ENCODE data around the gene CACNA1B. TPM values are rescaled to one million over a fixed set of nuclear protein-coding genes. Genes with fewer than 3 reads are reported as not detected.
"Not testable (repeated sequence)": the region's sequence is repeated elsewhere in the genome, so short reads cannot be mapped to it uniquely, and the experiment has no call there.

Gene CACNA1B
- total RNA-seq, 2 donors from 2014 or later, result 0.26 to 0.99 TPM

DNA sequence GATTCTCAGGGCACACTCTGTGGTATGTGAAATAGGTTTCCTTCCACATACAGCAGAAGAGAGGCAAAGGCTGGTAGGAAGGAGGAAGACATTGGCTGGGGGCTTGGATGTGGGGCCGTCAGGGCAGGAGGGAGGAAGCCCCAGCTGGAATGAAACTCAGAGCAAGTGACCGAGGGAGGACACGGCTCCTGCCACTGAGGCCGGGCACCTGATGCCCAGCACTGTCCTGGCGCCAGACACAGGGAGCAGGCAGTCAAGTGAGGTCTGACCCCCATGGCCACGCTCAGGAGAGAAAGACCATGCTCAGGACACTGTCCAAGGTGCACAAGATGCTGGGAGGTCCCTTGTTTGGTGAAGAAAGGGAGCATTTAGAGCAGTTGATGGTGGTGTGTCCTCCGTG lies 245.5 kb downstream of the CACNA1B start:
- Histone ChIP-seq H3K27ac (no peak overlapping the region), H3K4me3 (no peak overlapping the region), H3K4me1 (no peaks in the 10 kb centered on the region), H3K27me3 (no peaks in the 10 kb centered on the region), H3K36me3 (replicated peaks in 1 of 2; ENCODE audit: insufficient read depth in 1 of 2, low read depth in 2 of 2) (no peaks in the 10 kb centered on the region), H3K9me3 (no peaks in the 10 kb centered on the region)
- no peak for DNase-seq
- intact Hi-C loops (cut with DNase I), result no loop called here
- TF ChIP-seq, protein P1, sequence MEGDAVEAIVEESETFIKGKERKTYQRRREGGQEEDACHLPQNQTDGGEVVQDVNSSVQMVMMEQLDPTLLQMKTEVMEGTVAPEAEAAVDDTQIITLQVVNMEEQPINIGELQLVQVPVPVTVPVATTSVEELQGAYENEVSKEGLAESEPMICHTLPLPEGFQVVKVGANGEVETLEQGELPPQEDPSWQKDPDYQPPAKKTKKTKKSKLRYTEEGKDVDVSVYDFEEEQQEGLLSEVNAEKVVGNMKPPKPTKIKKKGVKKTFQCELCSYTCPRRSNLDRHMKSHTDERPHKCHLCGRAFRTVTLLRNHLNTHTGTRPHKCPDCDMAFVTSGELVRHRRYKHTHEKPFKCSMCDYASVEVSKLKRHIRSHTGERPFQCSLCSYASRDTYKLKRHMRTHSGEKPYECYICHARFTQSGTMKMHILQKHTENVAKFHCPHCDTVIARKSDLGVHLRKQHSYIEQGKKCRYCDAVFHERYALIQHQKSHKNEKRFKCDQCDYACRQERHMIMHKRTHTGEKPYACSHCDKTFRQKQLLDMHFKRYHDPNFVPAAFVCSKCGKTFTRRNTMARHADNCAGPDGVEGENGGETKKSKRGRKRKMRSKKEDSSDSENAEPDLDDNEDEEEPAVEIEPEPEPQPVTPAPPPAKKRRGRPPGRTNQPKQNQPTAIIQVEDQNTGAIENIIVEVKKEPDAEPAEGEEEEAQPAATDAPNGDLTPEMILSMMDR (IDR thresholded peaks at IDR 0.05), result no peak
- TF ChIP-seq POLR2A (IDR thresholded peaks at IDR 0.05), result no peak
- ATAC-seq, result no peak
- 67 to 73% methylated on average over 7 of the region's 7 CpGs for whole genome bisulfite sequencing, 2 donors

DNA sequence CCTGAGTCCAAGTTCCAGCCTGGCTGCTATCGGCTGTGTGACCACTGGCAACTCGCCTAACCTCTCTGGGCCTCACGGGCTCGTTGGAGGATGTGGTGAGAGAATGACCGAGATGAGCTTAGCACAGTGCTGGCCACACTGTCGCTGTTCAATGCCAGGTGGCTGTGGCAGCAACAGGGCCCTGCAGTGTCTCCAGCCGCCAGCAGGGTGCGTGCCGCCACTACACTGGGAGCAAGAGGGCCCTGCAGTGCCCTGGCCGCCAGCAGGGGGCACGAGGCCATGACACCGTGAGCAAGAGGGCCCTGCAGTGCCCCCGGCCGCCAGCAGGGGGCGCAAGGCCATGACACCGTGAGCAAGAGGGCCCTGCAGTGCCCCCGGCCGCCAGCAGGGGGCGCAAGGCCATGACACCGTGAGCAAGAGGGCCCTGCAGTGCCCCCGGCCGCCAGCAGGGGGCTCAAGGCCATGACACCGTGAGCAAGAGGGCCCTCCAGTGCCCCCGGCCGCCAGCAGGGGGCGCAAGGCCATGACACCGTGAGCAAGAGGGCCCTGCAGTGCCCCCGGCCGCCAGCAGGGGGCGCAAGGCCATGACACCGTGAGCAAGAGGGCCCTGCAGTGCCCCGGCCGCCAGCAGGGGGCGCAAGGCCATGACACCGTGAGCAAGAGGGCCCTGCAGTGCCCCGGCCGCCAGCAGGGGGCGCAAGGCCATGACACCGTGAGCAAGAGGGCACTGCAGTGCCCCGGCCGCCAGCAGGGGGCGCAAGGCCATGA lies 248.7 kb downstream of the CACNA1B start:
- H3K9me3 ChIP-seq; intact Hi-C loops (cut with DNase I); H3K4me3 ChIP-seq; ATAC-seq; H3K4me1 ChIP-seq; H3K27me3 ChIP-seq; H3K36me3 ChIP-seq (replicated peaks in 1 of 2; ENCODE audit: insufficient read depth in 1 of 2, low read depth in 2 of 2); DNase-seq; H3K27ac ChIP-seq: not testable (repeated sequence)
- 62 to 87% methylated on average over 5 to 12 of the region's 42 CpGs for WGBS, 2 donors

DNA sequence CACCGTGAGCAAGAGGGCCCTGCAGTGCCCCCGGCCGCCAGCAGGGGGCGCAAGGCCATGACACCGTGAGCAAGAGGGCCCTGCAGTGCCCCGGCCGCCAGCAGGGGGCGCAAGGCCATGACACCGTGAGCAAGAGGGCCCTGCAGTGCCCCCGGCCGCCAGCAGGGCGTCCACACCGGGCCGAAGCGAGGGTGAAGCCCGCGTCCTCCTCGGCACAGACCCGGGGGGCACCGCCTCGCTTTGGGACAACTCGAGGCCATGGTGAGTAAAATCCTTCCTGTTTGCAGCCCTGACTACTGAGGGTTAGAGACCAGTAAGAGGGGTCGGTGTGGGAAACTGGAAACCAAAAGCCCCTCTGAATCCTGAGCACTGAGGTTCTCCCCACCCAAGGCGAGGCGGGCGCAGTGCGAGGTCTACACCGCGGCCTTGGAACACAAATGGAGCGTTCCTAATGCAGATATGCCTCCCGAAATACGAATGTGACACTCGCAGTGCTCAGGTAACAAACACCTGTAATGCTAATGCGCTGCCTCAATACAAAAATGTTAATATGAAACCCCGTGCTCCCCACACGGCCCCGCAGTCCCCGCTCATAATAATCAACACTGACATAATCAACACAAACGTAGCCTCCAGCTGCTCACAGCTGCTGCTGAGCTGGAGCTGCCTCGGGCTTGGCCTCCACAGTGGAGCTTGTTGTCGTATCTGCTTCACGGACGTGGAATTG lies 249.4 kb downstream of the CACNA1B start:
- H3K4me3 ChIP-seq; H3K4me1 ChIP-seq; H3K27ac ChIP-seq; H3K36me3 ChIP-seq (replicated peaks in 1 of 2; ENCODE audit: insufficient read depth in 1 of 2, low read depth in 2 of 2); ATAC-seq; DNase-seq; H3K27me3 ChIP-seq; intact Hi-C loops (cut with DNase I); H3K9me3 ChIP-seq: not testable (repeated sequence)
- WGBS, 2 donors, result no CpG with 5 or more reads among the region's 43 CpGs

DNA sequence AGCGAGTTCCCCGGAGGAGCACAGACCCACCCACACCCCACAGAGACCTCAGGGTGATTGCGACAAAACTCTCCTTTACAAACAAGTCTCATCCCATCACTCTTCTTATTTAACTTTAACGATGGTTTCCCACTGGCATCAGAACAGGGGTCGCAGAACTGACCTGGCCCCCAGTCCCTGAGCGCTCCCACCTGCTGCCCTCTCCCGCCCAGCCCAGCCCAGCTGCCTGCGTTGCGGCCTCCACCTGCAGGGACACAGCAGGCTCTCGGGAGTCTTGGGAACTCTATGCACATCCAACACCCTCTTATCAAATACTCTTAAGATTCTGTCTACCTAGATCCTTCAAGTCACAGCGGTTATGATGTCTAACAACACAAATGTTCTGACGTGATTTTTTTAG lies 250.4 kb downstream of the CACNA1B start:
- WGBS, 2 donors, result 91 to 92% methylated on average over 8 of the region's 12 CpGs
- H3K4me3 ChIP-seq; DNase-seq; H3K4me1 ChIP-seq; H3K36me3 ChIP-seq (replicated peaks in 1 of 2; ENCODE audit: insufficient read depth in 1 of 2, low read depth in 2 of 2); intact Hi-C loops (cut with DNase I); H3K9me3 ChIP-seq; H3K27ac ChIP-seq; H3K27me3 ChIP-seq; ATAC-seq: not testable (repeated sequence)

GRCh38 chr9:138129318-138129717 lies 251.7 kb downstream of the CACNA1B start:
- H3K9me3 ChIP-seq; H3K27me3 ChIP-seq; H3K4me1 ChIP-seq; intact Hi-C loops (cut with DNase I); H3K4me3 ChIP-seq; H3K36me3 ChIP-seq (replicated peaks in 1 of 2; ENCODE audit: insufficient read depth in 1 of 2, low read depth in 2 of 2); DNase-seq; ATAC-seq; H3K27ac ChIP-seq: not testable (repeated sequence)
- WGBS, 2 donors, result 63 to 65% methylated on average over 4 of the region's 4 CpGs

DNA sequence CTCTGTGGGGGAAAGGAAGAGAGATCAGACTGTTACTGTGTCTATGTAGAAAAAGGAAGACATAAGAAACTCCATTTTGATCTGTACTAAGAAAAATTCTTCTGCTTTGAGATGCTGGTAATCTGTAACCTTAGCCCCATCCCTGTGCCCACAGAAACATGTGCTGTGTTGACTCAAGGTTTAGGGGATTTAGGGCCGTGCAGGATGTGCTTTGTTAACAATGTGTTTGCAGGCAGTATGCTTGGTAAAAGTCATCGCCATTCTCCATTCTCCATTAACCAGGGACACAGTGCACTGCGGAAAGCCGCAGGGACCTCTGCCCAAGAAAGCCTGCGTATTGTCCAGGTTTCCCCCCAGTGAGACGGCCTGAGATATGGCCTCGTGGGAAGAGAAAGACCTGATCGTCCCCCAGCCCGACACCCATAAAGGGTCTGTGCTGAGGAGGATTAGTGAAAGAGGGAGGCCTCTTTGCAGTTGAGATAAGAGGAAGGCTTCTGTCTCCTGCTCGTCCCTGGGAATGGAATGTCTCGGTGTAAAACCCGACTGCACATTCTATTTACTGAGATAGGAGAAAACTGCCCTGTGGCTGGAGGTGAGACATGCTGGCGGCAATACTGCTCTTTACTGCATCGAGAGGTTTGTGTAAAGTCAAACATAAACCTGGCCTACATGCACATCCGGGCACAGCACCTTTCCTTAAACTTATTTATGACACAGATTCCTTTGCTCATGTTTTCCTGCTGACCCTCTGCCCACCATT lies 255.5 kb downstream of the CACNA1B start:
- ATAC-seq; H3K27ac ChIP-seq; H3K27me3 ChIP-seq; H3K4me1 ChIP-seq; DNase-seq; H3K4me3 ChIP-seq; intact Hi-C loops (cut with DNase I); H3K36me3 ChIP-seq (replicated peaks in 1 of 2; ENCODE audit: insufficient read depth in 1 of 2, low read depth in 2 of 2); H3K9me3 ChIP-seq: not testable (repeated sequence)
- WGBS, 2 donors, result 64 to 73% methylated on average over 15 of the region's 15 CpGs

GRCh38 chr9:138134581-138134980 lies 257.0 kb downstream of the CACNA1B start:
- WGBS, 2 donors, result 77% methylated on average over 3 of the region's 4 CpGs; no CpG with 5 or more reads in 1 of the 2 donors
- H3K36me3 ChIP-seq (replicated peaks in 1 of 2; ENCODE audit: insufficient read depth in 1 of 2, low read depth in 2 of 2); DNase-seq; H3K4me3 ChIP-seq; ATAC-seq; H3K27ac ChIP-seq; intact Hi-C loops (cut with DNase I); H3K9me3 ChIP-seq; H3K4me1 ChIP-seq; H3K27me3 ChIP-seq: not testable (repeated sequence)

DNA sequence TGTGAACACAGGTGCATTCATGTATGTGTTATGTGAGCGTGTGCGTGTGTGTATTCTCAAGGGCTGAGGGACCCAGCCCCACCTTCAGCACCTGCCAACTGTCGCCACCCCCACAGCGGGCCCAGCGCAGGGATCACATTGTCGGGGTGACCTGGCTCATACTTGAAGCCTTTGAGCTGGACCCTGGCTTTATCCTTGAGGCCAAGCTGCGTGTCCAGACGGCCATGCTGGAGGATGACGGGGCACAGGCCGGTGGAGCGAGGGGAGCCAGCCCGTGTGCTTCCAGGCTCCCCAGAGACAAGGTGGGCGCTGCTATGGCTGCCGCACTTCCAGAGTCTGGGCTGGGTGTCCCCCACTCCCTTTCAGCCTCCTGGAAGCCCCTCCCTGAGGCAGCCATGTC lies 261.5 kb downstream of the CACNA1B start:
- H3K27ac ChIP-seq; H3K27me3 ChIP-seq; ATAC-seq; H3K4me3 ChIP-seq; DNase-seq; H3K9me3 ChIP-seq; H3K4me1 ChIP-seq; intact Hi-C loops (cut with DNase I); H3K36me3 ChIP-seq (replicated peaks in 1 of 2; ENCODE audit: insufficient read depth in 1 of 2, low read depth in 2 of 2): not testable (repeated sequence)
- WGBS, 2 donors, result 80 to 86% methylated on average over 2 to 14 of the region's 14 CpGs

GRCh38 chr9:138140980-138141379 lies 263.4 kb downstream of the CACNA1B start:
- H3K9me3 ChIP-seq; ATAC-seq; intact Hi-C loops (cut with DNase I); H3K4me3 ChIP-seq; DNase-seq; H3K27me3 ChIP-seq; H3K4me1 ChIP-seq; H3K27ac ChIP-seq; H3K36me3 ChIP-seq (replicated peaks in 1 of 2; ENCODE audit: insufficient read depth in 1 of 2, low read depth in 2 of 2): not testable (repeated sequence)
- 92 to 93% methylated on average over 9 to 13 of the region's 15 CpGs for WGBS, 2 donors

- ATAC-seq; H3K4me3 ChIP-seq; H3K9me3 ChIP-seq; H3K27me3 ChIP-seq; H3K27ac ChIP-seq; intact Hi-C loops (cut with DNase I); H3K36me3 ChIP-seq (replicated peaks in 1 of 2; ENCODE audit: insufficient read depth in 1 of 2, low read depth in 2 of 2); H3K4me1 ChIP-seq; DNase-seq: not testable (repeated sequence)
- WGBS, 2 donors, result 71 to 77% methylated on average over 9 of the region's 11 CpGs
Observed at GRCh38 chr9:138142528-138143244, 265.1 kb downstream of the CACNA1B start.
